ENCODE data around the gene RBFOX1.
"Not testable (repeated sequence)": the region's sequence is repeated elsewhere in the genome, so short reads cannot be mapped to it uniquely, and the experiment has no call there.

The RBFOX1 gene

GRCh38 chr16:7487574-7488323 lies 155.1 kb downstream of the RBFOX1 start:
- DNase-seq: no peak

GRCh38 chr16:7492122-7492521 lies 159.5 kb downstream of the RBFOX1 start:
- DNase-seq: no peak

GRCh38 chr16:7493133-7493532 lies 160.5 kb downstream of the RBFOX1 start:
- DNase-seq: no peak

GRCh38 chr16:7497691-7498090 lies 165.0 kb downstream of the RBFOX1 start:
- no peak for DNase-seq

- DNase-seq: no peak
Measured at GRCh38 chr16:7501868-7502267, 169.2 kb downstream of the RBFOX1 start.

GRCh38 chr16:7502591-7503157 lies 170.0 kb downstream of the RBFOX1 start:
- not testable (repeated sequence) for DNase-seq

- DNase-seq: no peak
Measured at GRCh38 chr16:7503666-7504065, 171.0 kb downstream of the RBFOX1 start.

- DNase-seq: no peak
Measured at GRCh38 chr16:7504844-7505243, 172.2 kb downstream of the RBFOX1 start.

- DNase-seq: no peak
Measured at GRCh38 chr16:7505495-7505894, 172.8 kb downstream of the RBFOX1 start.

GRCh38 chr16:7506363-7506762 lies 173.7 kb downstream of the RBFOX1 start:
- no peak for DNase-seq

GRCh38 chr16:7508656-7509055 lies 176.0 kb downstream of the RBFOX1 start:
- no peak for DNase-seq

- no peak for DNase-seq
Measured at GRCh38 chr16:7509963-7510601, 177.4 kb downstream of the RBFOX1 start.

- DNase-seq: no peak
Measured at GRCh38 chr16:7511549-7512260, 179.1 kb downstream of the RBFOX1 start.

- no peak for DNase-seq
Measured at GRCh38 chr16:7512503-7512902, 179.9 kb downstream of the RBFOX1 start.

- DNase-seq: no peak
Measured at GRCh38 chr16:7513429-7513828, 180.8 kb downstream of the RBFOX1 start.

GRCh38 chr16:7515543-7515942 lies 182.9 kb downstream of the RBFOX1 start:
- no peak for DNase-seq

- no peak for DNase-seq
Measured at GRCh38 chr16:7517496-7517895, 184.9 kb downstream of the RBFOX1 start.

- DNase-seq: no peak
Measured at GRCh38 chr16:7518158-7518557, 185.5 kb downstream of the RBFOX1 start.

GRCh38 chr16:7521834-7522233 lies 189.2 kb downstream of the RBFOX1 start:
- DNase-seq: no peak

GRCh38 chr16:7524419-7524818 lies 191.8 kb downstream of the RBFOX1 start:
- no peak for DNase-seq

GRCh38 chr16:7526736-7527135 lies 194.1 kb downstream of the RBFOX1 start:
- DNase-seq: no peak

- DNase-seq: no peak
Measured at GRCh38 chr16:7532534-7532933, 199.9 kb downstream of the RBFOX1 start.

- no peak for DNase-seq
Measured at GRCh38 chr16:7534749-7535148, 202.1 kb downstream of the RBFOX1 start.

GRCh38 chr16:7541026-7541425 lies 208.4 kb downstream of the RBFOX1 start:
- DNase-seq: no peak

Measured in NCI-H748 treated with DMSO at 0.1 percent for 48 hours (cell line).